Mucosa of stomach (tissue), 1 donor: ENCODE results near the gene SH3TC1.

Experiments used
- H3K27me3 ChIP-seq: one replicate; pipeline ENCODE4 v1.7.0; 2013; ENCODE audit warnings: mild to moderate bottlenecking, low read length; ENCODE audit not compliant: control insufficient read depth, insufficient read depth
- H3K36me3 ChIP-seq: one replicate; pipeline ENCODE4 v1.7.0; 2013; ENCODE audit warnings: low read length; ENCODE audit not compliant: control insufficient read depth, insufficient read depth
- H3K4me1 ChIP-seq: one replicate; pipeline ENCODE4 v1.7.0; 2013; ENCODE audit warnings: mild to moderate bottlenecking, low read length; ENCODE audit not compliant: control insufficient read depth, insufficient read depth
- H3K4me3 ChIP-seq: one replicate; pipeline ENCODE4 v1.7.0; 2013; ENCODE audit warnings: low read length
- H3K9ac ChIP-seq: one replicate; pipeline ENCODE4 v1.7.0; 2013; ENCODE audit warnings: mild to moderate bottlenecking, low read length, moderate library complexity
- H3K9me3 ChIP-seq: one replicate; pipeline ENCODE4 v1.7.0; 2013; ENCODE audit warnings: mild to moderate bottlenecking, low read length, moderate library complexity; ENCODE audit not compliant: control insufficient read depth
- donor health status: Pancreatic carcinoma.

Gene SH3TC1

GRCh38 chr4:8157944-8158709 is 41.0 kb upstream of the SH3TC1 start:
- Histone ChIP-seq H3K36me3 (no peaks in the 10 kb centered on the region), H3K4me3 (peak overlapping the region; percentile 33), H3K27me3 (peaks cover 13% of the 10 kb centered on the region), H3K9me3 (no peaks in the 10 kb centered on the region), H3K9ac (peak overlapping the region; percentile 58), H3K4me1 (peaks cover 29% of the 10 kb centered on the region)

GRCh38 chr4:8158710-8159536 is 40.2 kb upstream of the SH3TC1 start, which contains the start of gene ABLIM2:
Gene ABLIM2 (minus strand): TSS chr4:8158813. CDS start chr4:8158689, 124 bp downstream.
- no peaks in the 10 kb centered on the region for H3K9me3 ChIP-seq
- H3K4me1 ChIP-seq: peaks cover 32% of the 10 kb centered on the region
- peaks cover 14% of the 10 kb centered on the region for H3K27me3 ChIP-seq
- H3K36me3 ChIP-seq: no peaks in the 10 kb centered on the region
- peak within 1 kb of the TSS; percentile 72 for H3K9ac ChIP-seq
- peak within 1 kb of the TSS; percentile 93 for H3K4me3 ChIP-seq

GRCh38 chr4:8159537-8160232 is 39.4 kb upstream of the SH3TC1 start:
- H3K9ac ChIP-seq: peak overlapping the region; percentile 72
- peaks cover 14% of the 10 kb centered on the region for H3K27me3 ChIP-seq
- peaks cover 36% of the 10 kb centered on the region for H3K4me1 ChIP-seq
- H3K4me3 ChIP-seq: peak overlapping the region; percentile 93
- H3K36me3 ChIP-seq: no peaks in the 10 kb centered on the region
- no peaks in the 10 kb centered on the region for H3K9me3 ChIP-seq

GRCh38 chr4:8160233-8160560 is 38.9 kb upstream of the SH3TC1 start:
- H3K4me3 ChIP-seq: no peak overlapping the region
- H3K9ac ChIP-seq: no peak overlapping the region
- H3K4me1 ChIP-seq: peaks cover 36% of the 10 kb centered on the region
- peaks cover 14% of the 10 kb centered on the region for H3K27me3 ChIP-seq
- H3K36me3 ChIP-seq: no peaks in the 10 kb centered on the region
- H3K9me3 ChIP-seq: no peaks in the 10 kb centered on the region

GRCh38 chr4:8160572-8160971 is 38.5 kb upstream of the SH3TC1 start:
- Histone ChIP-seq H3K4me3 (no peak overlapping the region), H3K9me3 (no peaks in the 10 kb centered on the region), H3K27me3 (peaks cover 14% of the 10 kb centered on the region), H3K36me3 (no peaks in the 10 kb centered on the region), H3K4me1 (peaks cover 36% of the 10 kb centered on the region), H3K9ac (no peak overlapping the region)

- peaks cover 9% of the 10 kb centered on the region for H3K27me3 ChIP-seq
- peaks cover 28% of the 10 kb centered on the region for H3K4me1 ChIP-seq
- no peak overlapping the region for H3K9ac ChIP-seq
- no peaks in the 10 kb centered on the region for H3K9me3 ChIP-seq
- H3K36me3 ChIP-seq: no peaks in the 10 kb centered on the region
- no peak overlapping the region for H3K4me3 ChIP-seq
Observed at GRCh38 chr4:8162625-8163024, 36.5 kb upstream of the SH3TC1 start.

GRCh38 chr4:8163026-8163425 is 36.1 kb upstream of the SH3TC1 start:
- Histone ChIP-seq H3K4me1 (peaks cover 24% of the 10 kb centered on the region), H3K27me3 (peaks cover 5% of the 10 kb centered on the region), H3K36me3 (no peaks in the 10 kb centered on the region), H3K9me3 (no peaks in the 10 kb centered on the region), H3K4me3 (no peak overlapping the region), H3K9ac (no peak overlapping the region)

GRCh38 chr4:8163436-8164193 is 35.5 kb upstream of the SH3TC1 start:
- Histone ChIP-seq H3K4me3 (no peak overlapping the region), H3K4me1 (peaks cover 23% of the 10 kb centered on the region), H3K36me3 (no peaks in the 10 kb centered on the region), H3K9ac (no peak overlapping the region), H3K9me3 (peaks cover 3% of the 10 kb centered on the region), H3K27me3 (peaks cover 4% of the 10 kb centered on the region)

GRCh38 chr4:8164194-8164565 is 34.9 kb upstream of the SH3TC1 start:
- no peak overlapping the region for H3K9ac ChIP-seq
- H3K9me3 ChIP-seq: peaks cover 3% of the 10 kb centered on the region
- no peaks in the 10 kb centered on the region for H3K36me3 ChIP-seq
- peaks cover 22% of the 10 kb centered on the region for H3K4me1 ChIP-seq
- H3K4me3 ChIP-seq: no peak overlapping the region
- peaks cover 4% of the 10 kb centered on the region for H3K27me3 ChIP-seq

- Histone ChIP-seq H3K4me1 (peaks cover 17% of the 10 kb centered on the region), H3K9ac (no peak overlapping the region), H3K27me3 (peaks cover 4% of the 10 kb centered on the region), H3K4me3 (no peak overlapping the region), H3K9me3 (peaks cover 3% of the 10 kb centered on the region), H3K36me3 (no peaks in the 10 kb centered on the region)
Observed at GRCh38 chr4:8164687-8165086, 34.4 kb upstream of the SH3TC1 start.

GRCh38 chr4:8165374-8165896 is 33.7 kb upstream of the SH3TC1 start:
- peaks cover 4% of the 10 kb centered on the region for H3K27me3 ChIP-seq
- H3K4me1 ChIP-seq: peaks cover 10% of the 10 kb centered on the region
- no peak overlapping the region for H3K9ac ChIP-seq
- H3K4me3 ChIP-seq: no peak overlapping the region
- H3K9me3 ChIP-seq: peaks cover 3% of the 10 kb centered on the region
- no peaks in the 10 kb centered on the region for H3K36me3 ChIP-seq
